CD1c-positive myeloid dendritic cell (primary cell): ENCODE results near the gene ENTPD2.
"Not testable (repeated sequence)": the region's sequence is repeated elsewhere in the genome, so short reads cannot be mapped to it uniquely, and the experiment has no call there.

ENCODE experiments used
- DNase-seq: peaks from one replicate; pipeline ENCODE4 v3.0.0-alpha.2; 2016; ENCODE audit errors: extremely low spot score

ENTPD2 gene

DNA sequence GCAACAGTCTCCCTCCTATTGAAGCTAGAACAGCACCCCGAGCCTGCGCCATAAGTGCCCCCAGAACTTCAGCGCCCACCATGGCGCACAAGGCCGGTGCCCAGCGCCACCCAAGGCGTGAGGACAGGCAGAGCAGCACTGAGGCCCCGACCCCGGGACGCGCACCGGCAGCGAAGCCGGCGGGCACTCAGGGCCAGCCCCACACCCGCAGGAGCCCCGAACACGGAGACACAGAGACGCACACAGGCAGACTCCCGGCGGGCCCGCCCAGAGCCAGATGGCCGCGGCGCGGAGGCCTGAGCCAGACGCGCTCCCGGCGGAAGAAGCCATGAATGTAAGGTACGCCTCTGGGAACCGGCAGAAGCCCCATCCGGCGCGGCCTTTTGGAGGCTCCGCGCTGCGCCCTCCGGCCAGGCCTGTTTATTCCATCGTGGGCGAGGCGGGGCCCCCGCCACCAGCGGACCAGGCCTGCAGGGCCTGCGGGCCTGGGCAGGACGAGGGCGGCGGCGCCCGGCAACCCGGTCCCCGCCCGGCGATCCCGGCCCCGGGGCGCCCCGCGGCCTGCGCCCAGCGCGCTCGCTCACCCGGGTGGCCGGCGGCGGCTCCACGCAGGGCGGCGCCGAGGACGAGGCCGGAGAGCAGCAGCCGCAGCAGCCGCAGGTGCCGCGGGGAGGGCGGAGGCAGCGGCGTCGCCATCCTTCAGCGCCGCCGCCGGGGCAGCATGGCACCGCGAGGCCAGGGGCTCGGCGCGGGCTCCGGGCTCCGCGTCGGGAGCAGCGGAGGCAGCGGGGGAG is 8.4 kb downstream of the ENTPD2 start:
- no peak for DNase-seq

DNA sequence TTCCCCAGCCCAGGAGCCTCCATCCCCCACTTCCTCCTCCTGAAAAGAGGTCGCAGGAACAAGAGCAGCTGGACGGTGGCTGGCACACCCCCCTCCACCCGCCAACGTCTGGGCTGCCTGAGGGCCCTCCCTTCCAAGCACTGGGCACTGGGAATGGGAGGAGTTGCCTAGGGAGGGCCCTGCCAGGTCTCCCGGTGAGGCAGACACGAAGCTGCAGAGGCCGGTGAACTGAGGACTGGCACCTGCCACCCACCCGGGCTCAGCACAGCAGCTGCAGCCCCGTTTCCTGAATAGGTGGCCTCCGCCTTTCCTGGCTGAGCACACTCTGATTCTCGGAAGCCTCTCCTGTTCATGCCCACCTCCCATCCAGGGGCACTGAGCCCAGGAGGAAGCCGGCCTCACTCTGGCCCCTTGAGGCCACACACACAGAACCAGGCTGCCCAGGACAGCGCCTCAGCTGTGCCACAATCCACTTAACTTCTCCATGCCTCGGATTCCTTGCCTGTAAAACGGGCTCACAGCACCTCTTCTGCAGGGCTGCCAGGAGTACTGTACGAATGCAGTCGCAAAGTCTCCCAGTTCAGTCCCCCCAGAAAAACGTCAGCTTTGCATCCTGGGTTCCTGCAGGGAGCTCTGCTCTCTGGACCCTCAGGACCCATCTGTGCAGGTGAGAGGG is 9.2 kb downstream of the ENTPD2 start:
- DNase-seq, result peak; percentile 16

DNA sequence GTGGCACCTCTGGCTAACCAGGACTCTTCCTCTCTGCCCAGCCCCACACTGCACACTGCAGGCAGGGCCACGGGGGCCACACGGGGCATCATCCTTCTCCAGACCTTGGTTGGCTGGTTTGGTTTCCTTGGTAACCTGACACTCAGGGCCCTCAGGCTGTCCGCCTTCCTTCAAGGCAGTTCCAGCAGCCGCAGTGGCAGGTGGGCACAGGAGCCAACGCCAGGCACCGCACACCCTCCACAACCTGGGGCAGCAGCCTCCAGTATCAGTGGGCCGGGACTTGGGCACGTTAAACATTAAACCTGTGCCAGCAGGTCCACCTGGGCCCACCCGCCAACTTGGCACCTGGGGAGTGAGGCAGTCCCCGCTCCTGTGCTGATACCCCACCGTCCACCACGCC is 9.8 kb downstream of the ENTPD2 start:
- DNase-seq, result no peak

DNA sequence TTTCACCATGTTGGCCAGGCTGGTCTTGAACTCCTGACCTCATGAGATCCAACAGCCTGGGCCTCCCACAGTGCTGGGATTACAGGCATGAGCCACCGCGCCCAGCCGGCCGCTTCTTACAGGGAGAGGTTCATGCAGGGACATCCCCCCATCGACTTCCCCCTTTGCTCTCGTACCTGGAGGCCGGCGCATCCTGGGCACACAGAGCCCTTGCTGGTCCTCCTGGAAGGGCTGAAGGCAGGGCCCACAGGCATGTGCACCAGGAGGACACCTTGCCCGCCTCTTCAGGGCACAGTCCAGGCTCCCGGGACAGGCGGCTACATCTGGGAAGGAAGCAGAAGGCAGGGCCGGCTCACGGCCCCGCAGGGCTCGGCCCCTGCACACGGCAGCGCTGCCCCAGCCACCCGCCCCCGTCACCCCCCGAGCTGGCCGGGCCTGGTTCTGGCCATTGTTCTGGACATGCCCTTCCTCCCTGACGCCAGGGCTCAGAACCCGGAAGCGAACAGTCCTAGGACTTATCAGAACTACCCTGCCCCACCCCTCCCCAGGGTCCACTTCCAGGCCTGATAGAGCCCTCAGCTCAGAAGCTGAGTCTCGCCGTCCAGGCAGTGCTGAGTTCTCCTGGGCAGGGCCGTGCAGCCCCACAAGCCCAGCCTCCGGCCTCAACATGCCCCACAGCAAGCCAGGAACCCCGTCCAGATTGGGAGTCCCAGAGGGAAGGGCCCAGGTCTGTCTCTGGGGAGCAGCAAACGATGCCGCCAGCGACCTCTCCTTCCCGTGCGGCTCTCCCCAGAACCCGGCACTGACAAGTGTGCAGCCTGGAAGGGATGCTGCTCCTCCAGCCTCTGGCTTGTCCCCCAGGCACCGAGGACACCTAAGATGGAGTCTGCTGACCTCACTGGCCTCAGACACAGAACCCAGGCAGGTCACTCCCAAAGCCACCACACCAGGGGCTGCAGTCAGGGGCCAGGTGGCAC is 10.8 kb downstream of the ENTPD2 start:
- no peak for DNase-seq

DNA sequence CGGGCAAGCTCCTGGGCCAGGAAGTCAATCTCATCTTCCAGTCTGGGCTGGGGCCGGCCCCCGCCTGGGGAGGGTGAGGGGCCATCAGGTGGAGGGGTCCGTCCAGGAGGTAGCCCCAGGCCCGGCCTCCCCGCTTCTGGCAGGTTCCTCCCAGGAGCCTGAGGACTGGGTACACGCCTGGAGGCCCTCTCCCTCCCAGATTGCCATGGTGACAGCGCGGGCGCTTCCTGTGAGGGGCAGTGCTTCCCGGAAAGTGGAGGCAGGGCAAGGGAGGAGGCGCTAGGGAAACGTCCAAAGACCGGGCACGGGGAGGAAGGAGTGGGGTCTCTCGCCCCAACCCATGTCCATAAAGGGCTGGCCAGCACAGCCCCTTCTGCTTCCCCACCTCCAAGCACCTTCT is 12.7 kb downstream of the ENTPD2 start:
- no peak for DNase-seq

DNA sequence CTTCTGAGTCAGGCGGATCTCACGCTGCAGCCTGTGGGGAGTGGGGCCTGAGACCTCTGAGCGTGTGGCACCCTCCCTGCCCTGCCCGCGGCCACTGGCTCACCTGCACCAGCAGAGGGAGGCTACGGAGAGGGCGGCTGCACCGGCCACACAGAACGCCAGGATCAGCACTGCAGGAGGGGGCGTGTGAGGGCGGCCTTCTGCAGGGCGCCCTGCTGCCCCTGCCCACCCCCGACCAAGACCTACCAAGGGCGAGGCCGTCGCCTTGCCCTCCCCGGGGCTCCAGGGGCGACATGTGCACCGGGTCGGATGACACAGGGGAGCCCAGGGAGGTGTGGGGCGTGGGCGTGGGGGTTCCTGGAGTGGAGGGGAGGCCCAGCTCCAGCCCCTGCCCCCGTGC is 13.3 kb downstream of the ENTPD2 start:
- no peak for DNase-seq

DNA sequence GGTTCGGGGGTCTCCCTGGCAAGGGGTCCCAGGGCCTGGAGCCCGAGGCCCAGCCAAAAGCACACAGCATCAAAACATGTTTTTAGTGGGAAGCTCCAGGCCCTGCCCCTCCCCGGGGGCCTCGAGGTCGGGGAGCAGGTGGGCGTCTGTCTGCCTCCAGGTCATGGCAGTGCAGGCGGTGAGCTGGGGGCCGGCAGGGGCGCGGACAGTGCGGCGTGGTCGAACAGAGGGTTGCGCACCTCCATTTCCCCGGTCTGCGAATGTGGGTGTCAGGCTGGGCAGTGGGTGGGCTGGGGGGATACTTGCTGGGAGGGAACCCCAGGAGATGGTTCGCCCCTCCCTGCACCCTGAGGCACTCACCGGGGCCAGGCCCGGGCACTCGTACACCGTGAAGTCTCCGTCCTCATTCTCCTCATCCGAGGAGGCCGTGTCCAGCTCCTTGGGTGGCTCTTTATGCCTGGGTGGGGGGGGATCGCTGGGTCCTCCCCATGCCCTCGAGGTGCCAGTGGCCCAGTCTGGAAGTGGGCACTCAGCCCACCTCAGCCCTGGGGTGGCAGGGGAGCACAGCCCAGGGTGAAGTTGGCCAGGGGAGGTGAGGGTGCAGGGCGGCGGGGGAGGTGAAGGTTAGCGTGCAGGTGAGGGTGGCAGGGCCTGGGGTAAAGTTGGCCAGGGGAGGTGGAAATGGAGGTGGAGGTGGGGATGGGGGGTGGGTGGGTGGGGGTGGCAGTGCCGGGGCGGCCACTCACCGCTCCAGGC is 14.1 kb downstream of the ENTPD2 start:
- DNase-seq, result no peak

DNA sequence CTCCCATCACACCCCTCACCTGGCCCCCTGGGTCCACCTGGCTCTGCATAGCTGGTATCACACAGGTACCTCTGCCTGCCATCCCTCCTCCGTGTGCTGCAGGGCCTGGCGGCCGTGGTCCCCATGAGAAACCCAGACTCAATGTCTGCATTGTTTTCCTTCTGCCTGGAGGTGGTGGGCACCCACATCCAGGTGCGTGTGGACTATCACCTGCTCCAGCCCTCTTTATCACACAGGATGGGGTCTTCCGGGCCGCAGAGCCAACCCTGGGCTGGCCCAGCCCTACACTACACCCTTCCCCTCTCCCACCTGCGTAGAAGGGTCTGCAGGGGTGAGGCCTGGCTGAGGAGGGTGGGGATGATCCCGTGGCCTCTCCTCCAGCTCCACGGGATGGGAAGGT is 14.9 kb downstream of the ENTPD2 start:
- DNase-seq, result no peak

DNA sequence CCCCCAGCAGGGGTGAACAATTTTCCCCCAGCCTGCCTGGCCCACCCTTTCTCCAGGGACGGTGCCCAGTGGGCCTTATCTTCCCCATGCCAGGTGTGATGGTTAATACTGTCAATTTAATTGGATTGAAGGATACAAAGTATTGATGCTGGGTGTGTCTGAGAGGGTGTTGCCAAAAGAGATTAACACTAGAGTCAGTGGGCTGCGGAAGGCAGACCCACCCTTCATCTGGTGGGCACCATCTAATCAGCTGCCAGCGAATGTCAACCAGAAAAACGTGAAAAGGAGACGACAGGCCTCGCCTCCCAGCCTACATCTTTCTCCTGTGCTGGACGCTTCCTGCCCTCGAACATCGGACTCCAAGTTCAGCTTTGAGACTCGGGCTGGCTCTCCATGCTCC is 16.4 kb downstream of the ENTPD2 start:
- DNase-seq, result no peak

DNA sequence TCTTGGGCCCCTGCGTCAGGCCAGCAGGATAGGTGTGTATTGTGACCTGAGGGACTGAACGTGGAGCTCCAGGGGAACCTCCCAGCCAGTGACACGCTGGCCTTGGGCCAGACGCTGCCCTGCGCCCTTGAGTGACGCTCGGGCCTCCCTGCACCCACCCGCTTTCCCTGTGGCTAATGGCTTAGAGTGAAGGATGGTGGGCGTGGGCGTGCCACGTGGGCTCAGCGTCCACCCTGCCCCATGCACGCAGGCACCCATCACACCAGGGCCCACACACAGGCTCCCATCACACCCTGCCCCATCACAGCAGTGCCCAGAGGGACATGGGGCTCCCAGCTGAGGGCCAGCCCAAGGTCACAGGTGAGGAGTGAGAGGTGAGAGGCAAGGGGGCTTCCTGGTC is 16.8 kb downstream of the ENTPD2 start:
- no peak for DNase-seq

DNA sequence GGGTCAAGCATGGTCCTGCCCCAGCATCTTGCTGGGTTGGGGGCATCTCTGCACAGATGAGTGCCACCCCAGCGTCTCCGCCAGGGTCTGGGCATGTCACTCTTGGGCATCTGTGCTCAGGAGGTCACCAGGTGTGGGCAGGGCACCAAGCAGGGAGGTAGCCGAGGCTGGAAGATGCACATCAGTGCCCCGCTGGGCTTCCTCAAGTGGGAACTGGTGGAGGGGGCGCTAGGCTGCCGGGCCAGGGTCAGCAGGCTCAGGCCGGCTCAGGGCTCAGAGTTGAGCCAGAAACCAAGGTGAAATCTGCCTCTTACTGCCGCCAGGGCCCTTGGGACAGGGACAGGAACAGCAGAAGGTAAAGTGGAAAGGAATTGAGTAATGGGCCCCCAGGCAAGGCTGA is 17.9 kb downstream of the ENTPD2 start:
- no peak for DNase-seq

DNA sequence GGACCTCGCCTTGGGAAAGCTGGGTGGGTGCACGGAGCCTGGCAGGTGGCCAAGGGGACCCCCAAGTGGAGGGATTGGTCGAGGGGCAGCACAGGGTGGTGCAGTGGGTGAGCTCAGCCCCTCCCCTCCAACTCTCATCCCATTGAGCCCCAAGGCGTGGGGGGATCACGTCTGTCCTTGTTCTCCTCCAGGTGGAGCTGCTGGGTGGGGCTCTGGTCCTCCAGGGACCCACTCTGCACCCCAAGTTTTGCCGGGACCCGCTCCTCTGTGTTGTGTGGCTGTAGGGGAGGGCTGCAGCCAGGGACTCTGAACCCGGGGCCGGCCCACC is 18.4 kb downstream of the ENTPD2 start:
- no peak for DNase-seq

DNA sequence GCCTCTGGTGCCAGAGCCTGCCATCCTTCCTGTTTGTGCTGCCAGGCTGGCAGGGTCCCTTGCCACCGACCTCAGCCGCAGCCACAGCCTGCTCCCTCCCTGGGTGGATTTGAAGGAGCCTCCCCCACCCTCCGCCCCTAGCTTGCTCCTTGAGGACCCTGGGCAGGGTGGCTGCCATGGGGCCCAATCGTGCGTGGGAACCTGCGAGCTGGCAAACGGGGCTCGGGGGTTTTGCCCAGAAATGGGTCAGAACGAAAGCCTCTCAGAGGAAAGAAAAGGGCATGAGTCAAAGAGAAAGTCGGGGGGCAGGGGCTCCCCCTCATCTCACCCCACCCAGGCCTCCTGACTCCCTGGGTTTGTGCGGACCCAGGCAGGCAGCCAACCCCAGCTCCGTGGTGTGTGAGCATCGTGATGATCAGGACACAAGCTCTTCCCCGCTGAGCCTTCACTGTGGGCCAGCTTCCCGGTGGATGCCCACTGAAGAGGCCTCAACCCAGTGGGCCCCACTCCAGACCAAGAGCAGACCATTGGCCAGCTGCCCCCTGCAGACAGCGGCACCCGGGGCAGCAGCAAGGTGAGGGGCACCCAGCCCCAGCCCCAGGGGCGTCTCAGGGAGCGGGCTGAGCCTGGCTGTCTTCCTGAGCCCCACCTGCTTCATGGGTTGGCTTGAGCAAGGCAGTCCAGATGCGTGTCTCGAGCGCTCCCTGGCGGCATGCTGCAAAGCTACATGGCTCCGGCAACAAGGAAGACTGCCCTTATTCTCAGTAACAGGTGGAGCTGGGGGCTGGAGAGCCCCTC is 19.0 kb downstream of the ENTPD2 start:
- peak; percentile 90 for DNase-seq

DNA sequence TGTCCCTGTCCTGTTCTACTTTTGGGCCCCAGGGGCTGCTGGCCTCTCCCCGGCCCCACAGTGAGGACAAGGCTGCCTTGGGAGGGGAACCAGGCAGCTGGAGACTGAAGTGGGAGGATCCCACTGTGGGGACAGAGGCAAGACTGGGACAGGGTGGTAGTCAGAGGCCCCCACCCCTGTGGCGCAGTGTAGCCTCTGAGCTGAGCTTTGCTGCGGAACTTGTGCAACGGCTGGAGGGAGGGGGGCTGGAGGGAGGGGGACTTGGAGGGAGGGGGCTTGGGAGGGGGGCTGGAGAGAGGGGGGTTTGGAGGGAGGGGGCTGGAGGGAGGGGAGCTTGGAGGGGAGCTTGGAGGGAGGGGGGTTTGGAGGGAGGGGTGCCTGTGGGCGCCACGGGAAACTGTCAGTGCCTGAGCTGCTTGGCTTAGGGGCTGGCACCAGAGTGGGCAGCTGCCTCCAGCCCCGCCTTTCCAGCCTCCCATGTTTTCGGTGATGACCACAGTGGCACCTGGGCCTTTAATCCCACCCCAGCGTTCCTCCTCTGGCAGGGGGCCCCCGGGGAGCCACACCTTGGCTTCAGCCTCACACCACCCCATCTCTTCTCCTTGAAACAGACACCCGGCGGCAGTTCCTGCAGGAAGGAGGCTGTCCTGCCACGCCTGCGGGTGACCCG is 19.7 kb downstream of the ENTPD2 start:
- peak; percentile 53 for DNase-seq

DNA sequence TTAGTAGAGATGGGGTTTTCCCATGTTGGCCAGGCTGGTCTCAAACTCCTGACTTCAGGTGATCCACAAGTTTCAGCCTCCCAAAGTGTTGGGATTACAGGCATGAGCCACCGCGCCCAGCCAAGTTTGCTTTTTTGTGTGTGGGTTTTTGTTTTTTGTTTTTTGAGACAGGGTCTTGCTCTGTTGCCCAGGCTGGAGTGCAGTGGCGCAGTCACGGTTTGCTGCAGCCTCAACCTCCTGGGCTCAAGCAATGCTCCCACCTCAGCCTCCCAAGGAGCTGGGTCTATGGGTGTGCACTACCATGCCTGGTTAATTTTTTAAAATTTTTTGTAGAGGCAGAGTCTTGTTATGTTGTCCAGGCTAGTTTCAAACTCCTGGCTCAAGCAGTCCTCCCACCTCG is 20.4 kb downstream of the ENTPD2 start:
- DNase-seq, result not testable (repeated sequence)

DNA sequence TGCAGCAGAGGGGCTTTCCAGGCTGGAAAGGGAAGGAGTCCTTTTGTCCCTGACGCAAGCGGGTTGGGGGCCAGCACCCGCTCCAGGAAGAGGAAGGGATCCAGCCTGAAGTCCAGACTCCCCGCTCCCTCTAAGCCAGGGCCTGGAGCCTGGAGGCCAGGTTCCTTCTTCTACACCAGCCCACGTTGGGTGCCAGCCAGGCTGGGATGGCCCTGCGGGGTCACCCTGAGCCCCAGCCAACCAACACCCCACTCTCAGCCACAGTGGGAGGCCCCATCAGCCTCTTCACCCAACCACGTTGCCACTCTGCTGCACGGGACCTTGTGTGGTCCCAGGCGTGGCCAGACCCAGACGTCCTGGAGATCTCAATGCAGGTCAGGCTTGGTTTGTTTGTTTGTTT is 21.0 kb downstream of the ENTPD2 start:
- peak; percentile 96 for DNase-seq

DNA sequence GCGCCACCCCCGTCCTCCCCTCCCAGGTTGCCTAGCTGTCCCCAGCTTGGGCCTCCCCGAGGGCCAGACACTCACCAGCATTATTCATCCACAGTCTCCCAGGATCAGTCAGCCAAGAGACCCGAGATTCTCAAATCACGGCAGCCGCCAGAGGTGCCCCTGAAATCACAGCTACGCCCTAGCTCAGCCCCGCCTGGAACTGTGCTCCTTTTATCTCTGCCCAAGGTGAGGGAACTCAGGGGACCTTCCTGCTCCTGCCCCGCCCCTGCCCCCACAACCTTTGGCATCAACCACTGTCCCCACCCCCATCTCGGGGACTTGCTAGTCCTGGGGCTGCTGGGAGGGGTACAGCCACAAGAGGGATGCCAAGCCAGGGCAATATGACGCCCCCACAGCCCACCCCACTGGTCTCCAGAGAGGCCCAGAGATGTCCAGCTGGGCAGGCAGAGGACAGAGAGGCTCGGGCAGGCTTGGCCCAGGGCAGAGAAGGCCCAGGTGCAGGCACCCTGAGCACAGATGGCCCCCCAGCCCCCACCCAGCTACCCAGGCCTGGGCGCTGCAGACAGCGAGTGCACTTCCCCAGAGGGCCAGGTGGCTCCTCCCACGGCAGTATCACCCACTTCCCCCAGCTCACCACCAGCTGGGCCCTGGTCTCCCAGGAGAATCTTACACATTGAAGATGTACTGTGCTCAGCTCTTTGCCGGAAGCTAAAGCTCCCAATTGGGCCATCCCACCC is 21.8 kb downstream of the ENTPD2 start, which contains the start of gene FUT7:
Gene FUT7, minus strand, starts transcription at position 185 of the 737 bp plus-strand sequence. Its CDS starts 97 bp downstream, at position 88.
- peak; percentile 69 for DNase-seq

DNA sequence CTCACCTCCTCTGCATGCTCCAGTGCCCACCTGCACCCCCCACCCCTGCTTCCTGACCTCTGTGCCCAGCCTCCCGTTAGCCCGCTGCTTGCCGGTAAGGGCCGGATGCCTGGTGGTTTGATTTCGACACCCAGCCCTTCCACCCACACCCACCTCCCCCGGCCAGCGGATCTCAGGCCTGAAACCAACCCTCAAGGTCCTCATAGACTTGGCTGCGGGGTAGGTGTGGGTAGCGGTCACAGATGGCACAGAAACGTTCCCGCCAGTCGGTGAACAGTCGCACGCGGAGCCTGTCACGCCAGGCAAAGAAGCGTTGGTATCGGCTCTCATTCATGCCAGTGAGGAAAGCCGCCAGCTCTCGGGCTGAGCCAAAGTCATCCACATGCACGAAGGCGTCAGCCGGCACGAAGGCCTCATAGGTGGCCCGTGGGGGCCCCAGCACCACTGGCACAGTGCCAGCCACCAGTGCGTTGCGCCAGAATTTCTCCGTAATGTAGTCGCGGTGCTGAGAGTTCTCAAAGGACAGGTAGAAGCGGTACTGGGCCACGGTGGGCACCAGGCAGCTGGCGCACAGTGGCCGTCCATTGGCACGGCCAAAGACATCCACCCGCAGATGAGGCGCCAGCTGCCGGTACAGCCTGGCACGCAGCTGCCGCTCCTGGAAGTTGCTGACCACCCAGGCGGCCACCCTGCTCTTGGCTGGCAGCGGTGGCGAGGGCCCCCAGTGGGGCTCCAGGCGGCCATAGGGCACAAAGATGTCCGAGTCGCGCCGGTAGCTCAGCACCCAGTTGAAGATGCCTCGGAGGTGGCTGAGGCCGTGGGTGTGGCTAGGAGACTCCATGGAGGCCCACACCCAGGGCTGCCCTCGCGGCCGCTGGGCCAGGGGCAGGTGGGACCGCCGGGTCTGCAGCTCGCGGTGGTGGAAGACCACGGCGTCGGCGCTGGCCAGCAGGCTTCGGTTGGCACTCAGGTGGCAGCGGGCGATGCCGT is 23.0 kb downstream of the ENTPD2 start:
- DNase-seq, result peak; percentile 88
